Body of pancreas (tissue), 4 donors: ENCODE measurements around the gene TNS3.

Experiments used
- POLR2A ChIP-seq, 3 donors: fragments of 450-650 bp; IDR thresholded peaks; one replicate each; pipeline ENCODE4 v1.6.1; 2016; ENCODE audit warnings: antibody characterized with exemption in 3 of 3, mild to moderate bottlenecking in 2 of 3
- TF ChIP-seq, protein P1 (sequence below), 7 experiments: fragments of 450-650 bp in 4 of 7; fragments of 200-600 bp in 3 of 7; sonication (generic) in 3 of 7; IDR thresholded peaks; one replicate each; pipeline ENCODE4 v1.5.1; 2016 to 2019; ENCODE audit warnings: antibody characterized with exemption in 7 of 7

DNA sequence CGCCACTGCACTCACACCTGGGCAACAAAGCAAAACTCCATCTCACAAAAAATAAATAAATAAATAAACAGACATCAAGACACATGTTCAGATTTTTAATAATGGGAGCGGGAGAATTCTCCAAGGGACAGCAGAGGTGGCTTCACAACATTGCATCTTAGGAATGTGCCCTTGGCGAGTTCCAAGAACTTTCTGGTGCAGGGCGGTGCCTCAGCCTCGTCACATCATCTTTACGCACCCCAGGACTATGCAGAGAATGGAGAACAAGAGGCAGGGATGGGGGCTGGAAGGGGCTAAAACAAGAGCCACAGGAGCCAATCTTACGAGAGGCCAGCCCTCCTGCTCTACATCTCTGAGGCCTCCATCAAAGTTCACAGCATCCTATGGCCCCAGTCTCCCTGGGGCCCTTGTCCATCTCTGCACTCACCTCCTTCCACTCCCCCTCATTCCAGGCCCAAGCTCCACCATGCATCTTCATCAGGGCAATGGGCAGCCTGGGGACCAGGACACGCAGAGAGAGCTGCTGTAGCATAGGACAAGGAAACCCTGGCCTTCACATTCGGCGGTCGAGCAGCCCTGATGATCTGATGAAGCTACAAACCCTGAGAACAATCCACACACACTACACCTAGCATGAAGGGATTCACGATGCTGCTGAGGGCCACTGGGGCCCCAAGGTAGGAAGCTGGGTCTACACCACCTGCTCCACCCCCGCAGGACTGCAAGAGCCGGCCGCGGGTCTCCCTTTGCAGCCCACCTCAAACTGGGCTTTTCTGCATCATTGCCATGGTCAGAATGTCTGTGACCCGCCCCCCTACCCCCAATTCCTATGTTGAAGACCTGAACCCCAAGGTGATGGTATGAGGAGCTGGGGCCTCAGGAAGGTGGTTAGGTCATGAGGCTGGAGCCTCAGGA is 22.3 kb downstream of the TNS3 start:
- TF ChIP-seq, protein P1, sequence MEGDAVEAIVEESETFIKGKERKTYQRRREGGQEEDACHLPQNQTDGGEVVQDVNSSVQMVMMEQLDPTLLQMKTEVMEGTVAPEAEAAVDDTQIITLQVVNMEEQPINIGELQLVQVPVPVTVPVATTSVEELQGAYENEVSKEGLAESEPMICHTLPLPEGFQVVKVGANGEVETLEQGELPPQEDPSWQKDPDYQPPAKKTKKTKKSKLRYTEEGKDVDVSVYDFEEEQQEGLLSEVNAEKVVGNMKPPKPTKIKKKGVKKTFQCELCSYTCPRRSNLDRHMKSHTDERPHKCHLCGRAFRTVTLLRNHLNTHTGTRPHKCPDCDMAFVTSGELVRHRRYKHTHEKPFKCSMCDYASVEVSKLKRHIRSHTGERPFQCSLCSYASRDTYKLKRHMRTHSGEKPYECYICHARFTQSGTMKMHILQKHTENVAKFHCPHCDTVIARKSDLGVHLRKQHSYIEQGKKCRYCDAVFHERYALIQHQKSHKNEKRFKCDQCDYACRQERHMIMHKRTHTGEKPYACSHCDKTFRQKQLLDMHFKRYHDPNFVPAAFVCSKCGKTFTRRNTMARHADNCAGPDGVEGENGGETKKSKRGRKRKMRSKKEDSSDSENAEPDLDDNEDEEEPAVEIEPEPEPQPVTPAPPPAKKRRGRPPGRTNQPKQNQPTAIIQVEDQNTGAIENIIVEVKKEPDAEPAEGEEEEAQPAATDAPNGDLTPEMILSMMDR (IDR thresholded peaks at IDR 0.05), result no peak
- TF ChIP-seq POLR2A (IDR thresholded peaks at IDR 0.05), result no peak
